Neural cell (in vitro differentiated cells): ENCODE data around the gene ADGRE3. TPM values are rescaled to one million over a fixed set of nuclear protein-coding genes. Genes with fewer than 3 reads are reported as not detected.
A peak's percentile ranks its signal among the peaks of the same experiment; 100 is the strongest.

Experiments
- H2AFZ ChIP-seq: fragments of 200-600, 300-800 bp; sonication (generic), shearing (Covaris generic); 2 replicates; pipeline ENCODE4 v1.6.0; 2014; ENCODE audit warnings: low read depth, mild to moderate bottlenecking, antibody characterized with exemption, low read length, moderate library complexity
- H3F3A ChIP-seq: fragments of 200-600 bp; shearing (Covaris generic); 2 replicates; pipeline ENCODE4 v1.6.1; 2016; ENCODE audit warnings: mild to moderate bottlenecking, moderate library complexity, mixed read lengths, antibody characterized with exemption, low read length; ENCODE audit not compliant: insufficient read depth, poor library complexity, severe bottlenecking
- H3K27ac ChIP-seq: fragments of 200-600, 300-800 bp; sonication (generic), shearing (Covaris generic); 2 replicates; pipeline ENCODE4 v1.5.1; 2014; ENCODE audit warnings: mild to moderate bottlenecking, low read length, moderate library complexity
- H3K27me3 ChIP-seq: fragments of 300-800, 200-600 bp; sonication (generic), shearing (Covaris generic); 2 replicates; pipeline ENCODE4 v1.6.0; 2014; ENCODE audit warnings: mild to moderate bottlenecking, low read depth, low read length, moderate library complexity; ENCODE audit not compliant: insufficient read depth
- H3K36me3 ChIP-seq: fragments of 300-800, 200-600 bp; sonication (generic), shearing (Covaris generic); 2 replicates; pipeline ENCODE4 v1.5.1; 2014; ENCODE audit warnings: mild to moderate bottlenecking, antibody characterized with exemption, low read length, moderate library complexity; ENCODE audit not compliant: insufficient read depth
- H3K4me2 ChIP-seq: fragments of 300-800, 200-600 bp; sonication (generic), shearing (Covaris generic); 2 replicates; pipeline ENCODE4 v1.6.0; 2014; ENCODE audit warnings: mild to moderate bottlenecking, low read length
- H3K4me3 ChIP-seq: fragments of 300-800, 200-600 bp; sonication (generic), shearing (Covaris generic); 2 replicates; pipeline ENCODE4 v1.5.1; 2014; ENCODE audit warnings: mild to moderate bottlenecking, low read length, moderate library complexity
- H3K79me2 ChIP-seq: fragments of 200-600 bp; shearing (Covaris generic); replicated peaks from 2 replicates; pipeline ENCODE4 v1.6.0; 2014; ENCODE audit warnings: mild to moderate bottlenecking, low read length, moderate library complexity; ENCODE audit not compliant: insufficient read depth
- H3K9ac ChIP-seq: fragments of 300-800, 200-600 bp; sonication (generic), shearing (Covaris generic); 2 replicates; pipeline ENCODE4 v1.6.1; 2016; ENCODE audit warnings: mild to moderate bottlenecking, low read length, mixed read lengths
- H3K9me2 ChIP-seq: fragments of 200-600 bp; shearing (Covaris generic); 2 replicates; pipeline ENCODE4 v1.6.1; 2016; ENCODE audit warnings: mild to moderate bottlenecking, low read length, mixed read lengths; ENCODE audit not compliant: insufficient read depth
- H3K9me3 ChIP-seq: fragments of 200-600, 300-800 bp; sonication (generic), shearing (Covaris generic); 2 replicates; pipeline ENCODE4 v1.6.1; 2016; ENCODE audit warnings: mild to moderate bottlenecking, mixed run types, low read length, moderate library complexity, mixed read lengths
- H4K20me1 ChIP-seq: fragments of 200-600 bp; shearing (Covaris generic); 2 replicates; pipeline ENCODE4 v1.6.1; 2016; ENCODE audit warnings: mild to moderate bottlenecking, mixed run types; ENCODE audit not compliant: insufficient read depth
- CTCF ChIP-seq: fragments of 450-650 bp; IDR thresholded peaks from 2 replicates; pipeline ENCODE4 v1.5.1; 2014; ENCODE audit warnings: antibody characterized with exemption, mild to moderate bottlenecking, moderate library complexity; ENCODE audit not compliant: poor library complexity, severe bottlenecking
- EP300 ChIP-seq: fragments of 450-650 bp; conservative IDR thresholded peaks from 2 replicates; pipeline ENCODE4 v1.6.1; 2014; ENCODE audit warnings: antibody characterized with exemption, mild to moderate bottlenecking, moderate library complexity; ENCODE audit not compliant: poor library complexity, severe bottlenecking
- EZH2 ChIP-seq: fragments of 200-600, 300-800 bp; shearing (Covaris generic), sonication (generic); IDR thresholded peaks from 2 replicates; pipeline ENCODE4 v1.6.1; 2014; ENCODE audit warnings: antibody characterized with exemption, low read length, borderline replicate concordance, mild to moderate bottlenecking; ENCODE audit not compliant: insufficient read depth, poor library complexity, severe bottlenecking
- MXI1 ChIP-seq: fragments of 450-650 bp; conservative IDR thresholded peaks from 2 replicates; pipeline ENCODE4 v1.6.1; 2014; ENCODE audit warnings: antibody characterized with exemption, mild to moderate bottlenecking; ENCODE audit not compliant: poor library complexity, severe bottlenecking
- POLR2AphosphoS5 ChIP-seq: IDR thresholded peaks from 2 replicates; pipeline ENCODE4 v1.6.1; 2012
- RAD21 ChIP-seq: fragments of 450-650 bp; conservative IDR thresholded peaks from 2 replicates; pipeline ENCODE4 v1.6.1; 2014; ENCODE audit warnings: antibody characterized with exemption, mild to moderate bottlenecking, moderate library complexity
- REST ChIP-seq: IDR thresholded peaks from 2 replicates; pipeline ENCODE4 v1.6.1; 2012; ENCODE audit warnings: borderline replicate concordance
- SMC3 ChIP-seq: fragments of 450-650 bp; conservative IDR thresholded peaks from 2 replicates; pipeline ENCODE4 v1.6.1; 2014; ENCODE audit warnings: antibody characterized with exemption, mild to moderate bottlenecking, moderate library complexity; ENCODE audit not compliant: poor library complexity
- TAF1 ChIP-seq: IDR thresholded peaks from 2 replicates; pipeline ENCODE4 v1.6.1; 2012; ENCODE audit warnings: low read depth
- polyA plus RNA-seq: library from polyadenylated mRNA; depleted of rRNA; stranded (reverse); fragments of >200 nt; gene quantifications from 2 replicates; pipeline ENCODE4 v1.2.3, GENCODE V29; 2014
- small RNA-seq, 3 experiments: library from RNA; depleted of rRNA; stranded (forward); fragments of <200 nt; gene quantifications; one replicate each; pipeline ENCODE3, GENCODE V24; 2012

ADGRE3 gene
- polyA plus RNA-seq, 1 donor from 2014 or later = not detected

GRCh38 chr19:14570864-14571527 lies 103.6 kb downstream of the ADGRE3 start:
- Histone ChIP-seq H3K4me3 (peak overlapping the region; percentile 73), H3K27me3 (no peaks in the 10 kb centered on the region), H3K4me2 (peak overlapping the region; percentile 67), H3K9ac (peak overlapping the region; percentile 82), H3K9me2 (no peaks in the 10 kb centered on the region), H3K36me3 (no peaks in the 10 kb centered on the region), H3K27ac (no peak overlapping the region), H3F3A (no peaks in the 10 kb centered on the region), H4K20me1 (no peaks in the 10 kb centered on the region), H3K79me2 (peaks cover 15% of the 10 kb centered on the region), H2AFZ (peak overlapping the region; percentile 98), H3K9me3 (no peaks in the 10 kb centered on the region)
- no peak for TF ChIP-seq POLR2AphosphoS5
- TF ChIP-seq RAD21 = no peak
- TF ChIP-seq CTCF = no peak
- TF ChIP-seq EP300 = no peak
- TF ChIP-seq MXI1 = no peak
- no peak for TF ChIP-seq EZH2
- no peak for TF ChIP-seq REST
- no peak for TF ChIP-seq SMC3
- no peak for TF ChIP-seq TAF1

Small RNA genes lying within 50 kb of the gene (small RNA-seq; reads per million reads assigned to genes)
- gene AC022149.2 = 0 reads per million in 3 experiments
- 0 reads per million in 3 experiments for gene RN7SL842P

Other genes starting within 250 kb of the ADGRE3 start
- 64.4 and 84.4 TPM in 2 replicates for gene PKN1, start 241.5 kb downstream of the ADGRE3 start, polyA plus RNA-seq
- gene PTGER1, start 199.5 kb downstream of the ADGRE3 start, polyA plus RNA-seq = not detected in 2 replicates
- 128 and 168 TPM in 2 replicates for gene GIPC1, start 178.7 kb downstream of the ADGRE3 start, polyA plus RNA-seq
- 64.6 and 70.9 TPM in 2 replicates for gene DNAJB1, start 156.4 kb downstream of the ADGRE3 start, polyA plus RNA-seq
- 31.4 and 42.4 TPM in 2 replicates for gene TECR, start 145.2 kb downstream of the ADGRE3 start, polyA plus RNA-seq
- gene NDUFB7, start 102.8 kb downstream of the ADGRE3 start, polyA plus RNA-seq = 615 and 696 TPM in 2 replicates
- gene CLEC17A, start 91.8 kb downstream of the ADGRE3 start, polyA plus RNA-seq = not detected in 2 replicates
- 67.6 and 79.5 TPM in 2 replicates for gene ZNF333, start 15.2 kb upstream of the ADGRE3 start, polyA plus RNA-seq
- not detected in 2 replicates for gene ADGRE2, start 103.7 kb upstream of the ADGRE3 start, polyA plus RNA-seq
- not detected in 2 replicates for gene OR7A5, start 160.3 kb upstream of the ADGRE3 start, polyA plus RNA-seq
- gene OR7C1, start 160.3 kb upstream of the ADGRE3 start, polyA plus RNA-seq = not detected in 2 replicates
- not detected in 2 replicates for gene OR7A10, start 174.1 kb upstream of the ADGRE3 start, polyA plus RNA-seq
- not detected in 2 replicates for gene OR7A17, start 211.3 kb upstream of the ADGRE3 start, polyA plus RNA-seq